ENCODE data around the gene PHACTR1. TPM values are rescaled to one million over a fixed set of nuclear protein-coding genes. Genes with fewer than 3 reads are reported as not detected.

Gene PHACTR1
- total RNA-seq, 1 experiment from 2014 or later: 15.5 TPM

GRCh38 chr6:13080462-13081188, 364.1 kb downstream of the PHACTR1 start (continued):
- TF ChIP-seq ZSCAN18 (CRISPR knock-in tag; IDR thresholded peaks at IDR 0.05) (no peak), USF2 (CRISPR knock-in tag; IDR thresholded peaks at IDR 0.05) (no peak), ZBTB43 (CRISPR knock-in tag; IDR thresholded peaks at IDR 0.05) (no peak), CBFB (CRISPR knock-in tag; IDR thresholded peaks at IDR 0.05; ENCODE audit: low read depth) (no peak), SOX15 (CRISPR knock-in tag; IDR thresholded peaks at IDR 0.05) (no peak), ATF6 (CRISPR knock-in tag; IDR thresholded peaks at IDR 0.05) (no peak), E2F4 (CRISPR knock-in tag; IDR thresholded peaks at IDR 0.05; ENCODE audit: borderline replicate concordance, low read depth) (no peak)

- DNase-seq (ENCODE audit: low spot score) (no peak), ATAC-seq (no peak)
- Mint-ChIP-seq H3K4me3 (no peak overlapping the region), H3K9me3 (peaks cover 6% of the 10 kb centered on the region), H3K4me1 (peaks cover 20% of the 10 kb centered on the region), H3K36me3 (no peaks in the 10 kb centered on the region), H3K27me3 (ENCODE audit: low read depth) (no peaks in the 10 kb centered on the region), H3K27ac (no peak overlapping the region)
- ChIA-PET POLR2A (no interaction called here), CTCF (no interaction called here)
- no peak for TF ChIP-seq ETV6 (CRISPR knock-in tag; IDR thresholded peaks at IDR 0.05)
- TF ChIP-seq ZNF425 (CRISPR knock-in tag; conservative IDR thresholded peaks at IDR 0.05): no peak
- TF ChIP-seq HMGXB4 (CRISPR knock-in tag; IDR thresholded peaks at IDR 0.05): no peak
- TF ChIP-seq ATF2 (CRISPR knock-in tag; IDR thresholded peaks at IDR 0.05; ENCODE audit: borderline replicate concordance, low read depth): no peak
- TF ChIP-seq ZNF138 (CRISPR knock-in tag; conservative IDR thresholded peaks at IDR 0.05): no peak
- no peak for TF ChIP-seq MYBL2 (CRISPR knock-in tag; IDR thresholded peaks at IDR 0.05)
- TF ChIP-seq ZNF416 (CRISPR knock-in tag; IDR thresholded peaks at IDR 0.05): no peak
- no peak for TF ChIP-seq ZBTB21 (CRISPR knock-in tag; IDR thresholded peaks at IDR 0.05; ENCODE audit: borderline replicate concordance)
- TF ChIP-seq E2F1 (CRISPR knock-in tag; IDR thresholded peaks at IDR 0.05): no peak
- TF ChIP-seq USF1 (CRISPR knock-in tag; IDR thresholded peaks at IDR 0.05): no peak
- no peak for TF ChIP-seq CREB1 (CRISPR knock-in tag; IDR thresholded peaks at IDR 0.05)
- no peak for TF ChIP-seq SMAD3 (CRISPR knock-in tag; IDR thresholded peaks at IDR 0.05; ENCODE audit: borderline replicate concordance)
- TF ChIP-seq ATF1 (CRISPR knock-in tag; IDR thresholded peaks at IDR 0.05): no peak
- TF ChIP-seq ZNF219 (CRISPR knock-in tag; IDR thresholded peaks at IDR 0.05; ENCODE audit: borderline replicate concordance): no peak
Observed at GRCh38 chr6:13081189-13081563, 364.6 kb downstream of the PHACTR1 start.

Data from WTC11 (cell line).